ENCODE results near the gene TBC1D22A. TPM values are rescaled to one million over a fixed set of nuclear protein-coding genes. Genes with fewer than 3 reads are reported as not detected.

The TBC1D22A gene
- total and polyA plus RNA-seq, 11 donors, result 9.4 to 30.7 (median 18.6) TPM

DNA sequence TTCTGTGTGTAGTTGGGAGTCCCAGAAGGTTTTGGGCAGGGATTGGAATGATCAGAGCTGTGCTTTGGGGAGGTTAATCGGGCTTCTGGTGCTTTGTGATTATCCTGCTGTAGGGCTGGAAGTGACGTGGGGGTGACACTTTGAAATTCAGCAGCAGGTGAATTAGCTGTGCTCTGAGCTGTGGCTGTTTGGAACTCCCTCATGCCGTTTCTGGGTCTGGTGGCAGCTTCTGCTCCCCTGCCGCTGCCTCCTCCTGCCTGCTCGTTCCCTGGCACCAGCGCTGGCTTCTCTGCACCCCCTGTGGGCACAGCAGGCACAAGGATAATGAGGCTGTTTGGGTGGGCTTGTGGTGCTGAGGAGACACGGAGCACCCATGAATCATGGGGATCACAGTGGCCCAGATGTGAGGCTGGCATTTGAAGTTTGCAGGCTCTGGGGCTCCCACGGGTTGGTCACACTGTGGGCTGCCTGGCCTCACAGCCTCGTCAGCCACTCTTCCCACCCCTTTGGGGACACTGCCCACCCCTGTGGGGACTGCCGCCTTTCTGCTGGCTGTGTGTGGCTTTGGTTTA, 49.7 kb downstream of the TBC1D22A start:
- TF ChIP-seq, protein P1, sequence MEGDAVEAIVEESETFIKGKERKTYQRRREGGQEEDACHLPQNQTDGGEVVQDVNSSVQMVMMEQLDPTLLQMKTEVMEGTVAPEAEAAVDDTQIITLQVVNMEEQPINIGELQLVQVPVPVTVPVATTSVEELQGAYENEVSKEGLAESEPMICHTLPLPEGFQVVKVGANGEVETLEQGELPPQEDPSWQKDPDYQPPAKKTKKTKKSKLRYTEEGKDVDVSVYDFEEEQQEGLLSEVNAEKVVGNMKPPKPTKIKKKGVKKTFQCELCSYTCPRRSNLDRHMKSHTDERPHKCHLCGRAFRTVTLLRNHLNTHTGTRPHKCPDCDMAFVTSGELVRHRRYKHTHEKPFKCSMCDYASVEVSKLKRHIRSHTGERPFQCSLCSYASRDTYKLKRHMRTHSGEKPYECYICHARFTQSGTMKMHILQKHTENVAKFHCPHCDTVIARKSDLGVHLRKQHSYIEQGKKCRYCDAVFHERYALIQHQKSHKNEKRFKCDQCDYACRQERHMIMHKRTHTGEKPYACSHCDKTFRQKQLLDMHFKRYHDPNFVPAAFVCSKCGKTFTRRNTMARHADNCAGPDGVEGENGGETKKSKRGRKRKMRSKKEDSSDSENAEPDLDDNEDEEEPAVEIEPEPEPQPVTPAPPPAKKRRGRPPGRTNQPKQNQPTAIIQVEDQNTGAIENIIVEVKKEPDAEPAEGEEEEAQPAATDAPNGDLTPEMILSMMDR (IDR thresholded peaks at IDR 0.05), result no peak
- no peak for TF ChIP-seq POLR2A (IDR thresholded peaks at IDR 0.05)
- Histone ChIP-seq H3K4me1 (peaks cover 0 to 14% (median 0%) of the 10 kb centered on the region in 12 donors), H3K4me3 (no peak overlapping the region), H3K27ac (no peak overlapping the region), H3K9me3 (no peaks in the 10 kb centered on the region), H3K27me3 (no peaks in the 10 kb centered on the region), H3K36me3 (peaks cover 0 to 64% (median 6%) of the 10 kb centered on the region in 9 donors)
- WGBS, 4 donors, result 83 to 95% (median 90%) methylated on average over 9 to 10 of the region's 10 CpGs
- DNase-seq, result no peak
- no peak for ATAC-seq
- intact Hi-C loops (cut with DNase I), result no loop called here

DNA sequence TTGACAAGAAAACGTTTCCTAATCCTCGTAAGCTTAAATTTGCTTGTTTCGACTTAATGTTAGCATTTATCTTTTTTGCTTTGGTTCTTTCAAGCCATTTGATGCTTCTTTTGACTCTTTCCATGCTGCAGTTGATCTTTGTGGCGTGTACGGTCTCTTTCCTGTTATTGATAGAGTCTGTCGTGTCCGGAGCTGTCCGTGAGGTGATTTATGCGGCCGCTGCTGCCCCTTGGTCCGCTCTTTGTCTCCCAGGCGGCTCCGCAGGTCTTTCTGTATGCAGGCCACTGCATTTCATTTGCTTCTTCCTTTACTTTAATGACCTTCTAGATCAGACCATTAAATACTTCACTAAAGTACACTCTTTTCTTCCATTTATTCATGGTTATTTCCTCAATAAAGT, 50.3 kb downstream of the TBC1D22A start:
- WGBS, 4 donors, result 85 to 92% (median 87%) methylated on average over 13 of the region's 13 CpGs
- Histone ChIP-seq H3K36me3 (peaks cover 0 to 57% (median 0%) of the 10 kb centered on the region in 9 donors), H3K4me3 (no peak overlapping the region), H3K9me3 (no peaks in the 10 kb centered on the region), H3K4me1 (peaks cover 0 to 14% (median 0%) of the 10 kb centered on the region in 12 donors), H3K27me3 (no peaks in the 10 kb centered on the region), H3K27ac (no peak overlapping the region)
- no peak for DNase-seq
- TF ChIP-seq, protein P1 (IDR thresholded peaks at IDR 0.05), result no peak
- TF ChIP-seq POLR2A (IDR thresholded peaks at IDR 0.05), result no peak
- no peak for ATAC-seq
- intact Hi-C loops (cut with DNase I), result no loop called here

DNA sequence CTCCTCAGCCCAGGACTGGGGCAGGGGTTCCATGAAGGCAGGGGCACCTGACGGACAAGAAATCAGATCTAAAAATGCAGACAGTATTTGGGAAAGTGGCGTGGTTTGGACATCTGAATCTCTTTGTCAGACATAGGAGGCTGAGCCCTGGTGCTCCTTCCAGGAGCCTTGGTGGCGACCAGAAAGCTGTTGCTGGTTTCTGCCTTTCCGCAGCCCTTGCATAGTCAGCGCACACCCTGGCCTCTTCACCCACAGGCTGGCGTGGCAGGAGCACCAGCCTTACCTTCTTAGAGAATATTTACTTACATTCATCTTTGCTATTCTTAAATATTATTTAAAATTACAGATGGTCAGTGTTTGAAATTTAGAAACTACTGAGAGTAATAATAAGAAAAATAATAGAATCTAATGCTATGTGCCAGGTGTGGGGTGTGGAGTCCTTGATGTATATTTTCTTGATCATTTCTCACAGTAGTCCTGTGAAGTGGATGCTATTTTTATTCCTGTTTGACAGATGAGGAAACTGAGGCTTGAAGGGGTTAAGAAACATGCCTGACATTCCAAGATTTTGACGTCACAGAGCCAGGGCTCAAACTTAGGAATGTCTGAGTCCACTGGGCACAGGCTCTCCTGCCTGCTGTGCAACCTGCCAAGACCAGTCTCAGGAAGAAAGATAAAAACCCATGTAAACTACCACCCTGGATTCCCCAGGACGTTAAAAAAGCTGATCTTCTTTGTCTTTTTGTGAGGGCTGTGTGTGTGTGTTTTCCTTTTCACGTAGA, 51.6 kb downstream of the TBC1D22A start:
- ATAC-seq (no peak), DNase-seq (no peak)
- Histone ChIP-seq H3K27ac (no peak overlapping the region), H3K4me1 (peaks cover 0 to 14% (median 0%) of the 10 kb centered on the region in 12 donors), H3K9me3 (no peaks in the 10 kb centered on the region), H3K27me3 (no peaks in the 10 kb centered on the region), H3K4me3 (no peak overlapping the region), H3K36me3 (peaks cover 0 to 47% (median 0%) of the 10 kb centered on the region in 9 donors)
- intact Hi-C loops (cut with DNase I), result no loop called here
- TF ChIP-seq, protein P1 (IDR thresholded peaks at IDR 0.05), result no peak
- no peak for TF ChIP-seq POLR2A (IDR thresholded peaks at IDR 0.05)
- WGBS, 4 donors, result 85 to 89% (median 87%) methylated on average over 9 of the region's 9 CpGs

DNA sequence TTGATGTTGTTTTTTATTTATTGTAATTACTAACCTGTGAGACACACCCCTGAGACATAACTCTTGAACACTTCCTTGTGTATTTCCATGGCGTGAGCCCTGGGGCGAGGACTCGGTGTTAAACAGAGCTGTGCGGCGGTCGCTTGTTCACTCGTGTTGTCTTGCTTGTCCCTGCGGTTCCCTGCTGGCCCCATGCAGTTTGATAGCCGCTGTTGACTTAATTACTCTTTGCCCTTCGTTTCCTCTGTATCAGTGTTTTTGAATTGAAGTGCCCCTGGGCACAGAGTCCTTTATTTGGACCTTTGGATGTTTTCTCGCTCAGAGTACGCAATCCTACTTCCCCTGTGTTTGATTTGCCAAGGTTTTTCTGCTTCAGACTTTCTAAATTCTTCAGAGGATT, 52.7 kb downstream of the TBC1D22A start:
- intact Hi-C loops (cut with DNase I), result no loop called here
- 94 to 95% (median 95%) methylated on average over 12 of the region's 12 CpGs for WGBS, 4 donors
- Histone ChIP-seq H3K9me3 (peaks cover 0 to 3% (median 0%) of the 10 kb centered on the region in 12 donors), H3K4me1 (peaks cover 0 to 14% (median 0%) of the 10 kb centered on the region in 12 donors), H3K36me3 (peaks cover 0 to 36% (median 0%) of the 10 kb centered on the region in 9 donors), H3K27me3 (no peaks in the 10 kb centered on the region), H3K27ac (no peak overlapping the region), H3K4me3 (no peak overlapping the region)
- DNase-seq (no peak), ATAC-seq (no peak)
- TF ChIP-seq, protein P1 (IDR thresholded peaks at IDR 0.05), result no peak
- no peak for TF ChIP-seq POLR2A (IDR thresholded peaks at IDR 0.05)

All from heart left ventricle (tissue), 16 donors.